ENCODE data around the gene CCDC92B. TPM values are rescaled to one million over a fixed set of nuclear protein-coding genes. Genes with fewer than 3 reads are reported as not detected.

Gene CCDC92B
- total RNA-seq, 2 donors from 2014 or later = 0.14 TPM; not detected in 1

DNA sequence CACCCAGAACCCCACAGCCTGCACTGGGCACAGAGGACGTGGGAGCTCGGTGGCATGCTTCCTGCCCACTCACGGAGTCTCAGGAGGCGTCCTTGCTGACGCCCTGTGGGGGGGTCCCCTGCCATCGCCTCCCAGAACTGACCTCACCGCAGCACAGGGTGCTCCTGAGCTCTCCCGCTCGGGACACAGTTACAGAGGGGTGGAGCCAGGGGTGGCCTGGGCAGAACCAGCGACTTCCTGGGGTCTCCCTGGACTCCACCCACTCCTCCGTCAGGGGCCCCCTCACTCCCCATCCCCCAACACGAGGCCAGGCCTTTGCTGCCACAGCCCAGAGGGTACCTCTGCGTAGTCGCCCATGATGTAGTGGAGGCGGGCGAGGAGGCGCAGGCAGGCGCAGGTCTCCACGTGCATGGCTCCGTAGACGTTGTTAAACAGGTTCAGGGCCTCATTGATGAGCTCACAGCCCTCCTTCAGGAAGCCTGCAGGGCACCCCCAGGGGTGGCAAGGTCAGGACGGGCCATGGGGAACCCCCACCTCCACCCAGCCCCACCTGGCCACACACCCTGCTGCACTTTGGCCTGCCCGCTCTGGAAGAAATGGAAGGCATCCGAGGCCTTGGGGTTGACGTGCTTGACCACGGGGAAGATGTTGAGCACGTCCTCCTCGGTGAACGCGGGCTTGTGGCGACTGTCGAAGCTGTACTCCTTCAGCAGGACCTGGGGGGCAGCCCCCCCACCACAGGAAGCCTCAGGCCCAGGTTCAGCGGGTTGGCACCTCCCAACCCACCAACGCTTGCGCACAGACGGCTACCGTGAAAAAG lies 55.7 kb downstream of the CCDC92B start:
- Histone ChIP-seq H3K36me3 (peaks cover 58% of the 10 kb centered on the region), H3K9me3 (no peaks in the 10 kb centered on the region)
- no peak for DNase-seq (ENCODE audit: low spot score)

GRCh38 chr17:2692781-2693135 lies 56.7 kb downstream of the CCDC92B start:
- Histone ChIP-seq H3K4me1 (ENCODE audit: control insufficient read depth in 1 of 2, low read depth in 2 of 2) (no peaks in the 10 kb centered on the region), H3K4me3 (no peak overlapping the region), H3K36me3 (peaks cover 53% of the 10 kb centered on the region), H3K27me3 (replicated peaks; ENCODE audit: insufficient read depth) (no peaks in the 10 kb centered on the region), H3K27ac (no peak overlapping the region), H3K9me3 (no peaks in the 10 kb centered on the region)
- ATAC-seq (ENCODE audit: insufficient number of reproducible peaks, low FRiP score, low read depth) (no peak), DNase-seq (ENCODE audit: low spot score) (no peak)
- no peak for TF ChIP-seq CTCF (IDR thresholded peaks at IDR 0.05)

More for the DNA sequence above, 55.7 kb downstream of the CCDC92B start:
- no peak for TF ChIP-seq CTCF (IDR thresholded peaks at IDR 0.05)
- no peak for ATAC-seq (ENCODE audit: insufficient number of reproducible peaks, low FRiP score, low read depth)
- Histone ChIP-seq H3K27ac (no peak overlapping the region), H3K4me3 (no peak overlapping the region), H3K27me3 (replicated peaks; ENCODE audit: insufficient read depth) (no peaks in the 10 kb centered on the region), H3K4me1 (ENCODE audit: control insufficient read depth in 1 of 2, low read depth in 2 of 2) (no peaks in the 10 kb centered on the region)

GRCh38 chr17:2691965-2692780 lies 57.3 kb downstream of the CCDC92B start:
- H3K27me3 ChIP-seq (replicated peaks; ENCODE audit: insufficient read depth) = no peaks in the 10 kb centered on the region
- H3K36me3 ChIP-seq = peaks cover 47% of the 10 kb centered on the region
- no peak overlapping the region for H3K27ac ChIP-seq
- DNase-seq (ENCODE audit: low spot score) (no peak), ATAC-seq (ENCODE audit: insufficient number of reproducible peaks, low FRiP score, low read depth) (no peak)
- no peak overlapping the region for H3K4me3 ChIP-seq
- no peaks in the 10 kb centered on the region for H3K9me3 ChIP-seq
- H3K4me1 ChIP-seq (ENCODE audit: control insufficient read depth in 1 of 2, low read depth in 2 of 2) = peaks cover 1 to 6% of the 10 kb centered on the region in 2 donors
- no peak for TF ChIP-seq CTCF (IDR thresholded peaks at IDR 0.05)

GRCh38 chr17:2691069-2691871 lies 58.2 kb downstream of the CCDC92B start:
- Histone ChIP-seq H3K9me3 (no peaks in the 10 kb centered on the region), H3K36me3 (peaks cover 38% of the 10 kb centered on the region), H3K4me3 (no peak overlapping the region), H3K4me1 (ENCODE audit: control insufficient read depth in 1 of 2, low read depth in 2 of 2) (peaks cover 5 to 13% of the 10 kb centered on the region in 2 donors), H3K27me3 (replicated peaks; ENCODE audit: insufficient read depth) (no peaks in the 10 kb centered on the region), H3K27ac (no peak overlapping the region)
- no peak for DNase-seq (ENCODE audit: low spot score)
- TF ChIP-seq CTCF (IDR thresholded peaks at IDR 0.05) = no peak
- ATAC-seq (ENCODE audit: insufficient number of reproducible peaks, low FRiP score, low read depth) = no peak
